ENCODE measurements around the gene ATP11C.
"Not testable (repeated sequence)": the region's sequence is repeated elsewhere in the genome, so short reads cannot be mapped to it uniquely, and the experiment has no call there.

ATP11C gene

GRCh38 chrX:139750390-139750789 is 182.5 kb downstream of the ATP11C start:
- no peak overlapping the region for H3K27ac ChIP-seq
- no peak for DNase-seq (ENCODE audit: low read depth, low spot score)

- peak overlapping the region; percentile 51 for H3K27ac ChIP-seq
- peak; percentile 24 for DNase-seq (ENCODE audit: low read depth, low spot score)
Observed at GRCh38 chrX:139739138-139739537, 193.7 kb downstream of the ATP11C start.

GRCh38 chrX:139738581-139738980 is 194.3 kb downstream of the ATP11C start:
- DNase-seq (ENCODE audit: low read depth, low spot score): peak; percentile 18
- H3K27ac ChIP-seq: peak overlapping the region; percentile 51

- no peak for DNase-seq (ENCODE audit: low read depth, low spot score)
Observed at GRCh38 chrX:139736151-139736550, 196.7 kb downstream of the ATP11C start.

GRCh38 chrX:139734996-139735395 is 197.9 kb downstream of the ATP11C start:
- DNase-seq (ENCODE audit: low read depth, low spot score): no peak
- H3K27ac ChIP-seq: no peak overlapping the region

More at GRCh38 chrX:139736151-139736550, 196.7 kb downstream of the ATP11C start:
- no peak overlapping the region for H3K27ac ChIP-seq

GRCh38 chrX:139725720-139726119 is 207.1 kb downstream of the ATP11C start:
- H3K27ac ChIP-seq: no peak overlapping the region
- no peak for DNase-seq (ENCODE audit: low read depth, low spot score)

- no peak for DNase-seq (ENCODE audit: low read depth, low spot score)
- H3K27ac ChIP-seq: no peak overlapping the region
Observed at GRCh38 chrX:139724626-139725025, 208.2 kb downstream of the ATP11C start.

GRCh38 chrX:139720979-139721378 is 211.9 kb downstream of the ATP11C start:
- no peak for DNase-seq (ENCODE audit: low read depth, low spot score)
- H3K27ac ChIP-seq: no peak overlapping the region

GRCh38 chrX:139720136-139720535 is 212.7 kb downstream of the ATP11C start:
- no peak for DNase-seq (ENCODE audit: low read depth, low spot score)
- no peak overlapping the region for H3K27ac ChIP-seq

GRCh38 chrX:139708067-139708466 is 224.8 kb downstream of the ATP11C start, which contains the start of gene MCF2:
Gene MCF2 (minus strand): TSS chrX:139708167. CDS start chrX:139651744, 56,423 bp downstream.
- DNase-seq (ENCODE audit: low read depth, low spot score): no peak
- no peak within 1 kb of the TSS for H3K27ac ChIP-seq

GRCh38 chrX:139702658-139703057 is 230.2 kb downstream of the ATP11C start:
- H3K27ac ChIP-seq: no peak overlapping the region
- no peak for DNase-seq (ENCODE audit: low read depth, low spot score)

GRCh38 chrX:139692908-139693307 is 239.9 kb downstream of the ATP11C start:
- DNase-seq (ENCODE audit: low read depth, low spot score): no peak
- no peak overlapping the region for H3K27ac ChIP-seq

- DNase-seq (ENCODE audit: low read depth, low spot score): no peak
- H3K27ac ChIP-seq: no peak overlapping the region
Observed at GRCh38 chrX:139692506-139692849, 240.4 kb downstream of the ATP11C start.

GRCh38 chrX:139691843-139692505 is 240.9 kb downstream of the ATP11C start:
- no peak for DNase-seq (ENCODE audit: low read depth, low spot score)
- H3K27ac ChIP-seq: no peak overlapping the region

- DNase-seq (ENCODE audit: low read depth, low spot score): no peak
- H3K27ac ChIP-seq: no peak overlapping the region
Observed at GRCh38 chrX:139691493-139691842, 241.4 kb downstream of the ATP11C start.

- not testable (repeated sequence) for H3K27ac ChIP-seq; DNase-seq (ENCODE audit: low read depth, low spot score)
Observed at GRCh38 chrX:139685175-139685574, 247.7 kb downstream of the ATP11C start.

- DNase-seq (ENCODE audit: low read depth, low spot score): peak; percentile 12
- no peak overlapping the region for H3K27ac ChIP-seq
Observed at GRCh38 chrX:139680356-139680755, 252.5 kb downstream of the ATP11C start.

Data from epithelial cell of prostate (primary cell).